ENCODE data around the gene GLS.

GLS gene

DNA sequence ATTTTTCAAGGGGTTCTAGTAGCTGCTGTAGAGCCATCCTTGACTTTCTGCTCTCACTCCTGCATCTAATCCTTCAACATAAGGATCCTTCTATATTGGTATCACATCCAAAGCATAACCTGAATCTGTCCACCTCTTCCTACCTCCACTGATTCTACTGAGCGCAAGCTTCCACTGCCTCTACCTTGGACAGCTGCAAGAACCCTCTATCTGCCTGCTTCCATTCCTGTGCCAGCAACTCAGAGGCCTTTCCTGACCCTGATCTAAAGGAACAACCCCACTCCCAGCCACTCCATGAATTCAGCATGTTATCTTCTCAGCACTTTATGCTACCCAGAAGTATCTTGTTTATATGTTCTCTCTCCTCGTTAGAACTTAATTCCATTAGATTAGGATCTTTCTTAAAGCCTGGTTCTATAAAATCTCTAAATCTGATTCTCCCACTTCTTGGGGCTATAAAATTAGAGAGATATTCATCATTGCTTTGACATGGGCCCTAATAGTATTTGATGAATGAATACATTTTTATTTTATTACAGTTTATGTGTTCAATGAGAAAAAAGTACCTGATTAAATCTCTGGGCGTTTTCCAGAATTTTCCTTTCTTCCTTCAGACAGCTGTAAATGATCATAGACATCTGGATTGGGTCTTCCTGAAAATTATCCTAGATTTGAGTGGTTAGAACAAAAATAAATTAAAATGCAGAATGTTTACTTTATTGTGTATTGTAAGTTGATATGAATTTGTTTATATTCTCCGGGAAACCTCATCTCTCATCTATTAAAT is 126.6 kb downstream of the GLS start:
- TF ChIP-seq, protein P1, sequence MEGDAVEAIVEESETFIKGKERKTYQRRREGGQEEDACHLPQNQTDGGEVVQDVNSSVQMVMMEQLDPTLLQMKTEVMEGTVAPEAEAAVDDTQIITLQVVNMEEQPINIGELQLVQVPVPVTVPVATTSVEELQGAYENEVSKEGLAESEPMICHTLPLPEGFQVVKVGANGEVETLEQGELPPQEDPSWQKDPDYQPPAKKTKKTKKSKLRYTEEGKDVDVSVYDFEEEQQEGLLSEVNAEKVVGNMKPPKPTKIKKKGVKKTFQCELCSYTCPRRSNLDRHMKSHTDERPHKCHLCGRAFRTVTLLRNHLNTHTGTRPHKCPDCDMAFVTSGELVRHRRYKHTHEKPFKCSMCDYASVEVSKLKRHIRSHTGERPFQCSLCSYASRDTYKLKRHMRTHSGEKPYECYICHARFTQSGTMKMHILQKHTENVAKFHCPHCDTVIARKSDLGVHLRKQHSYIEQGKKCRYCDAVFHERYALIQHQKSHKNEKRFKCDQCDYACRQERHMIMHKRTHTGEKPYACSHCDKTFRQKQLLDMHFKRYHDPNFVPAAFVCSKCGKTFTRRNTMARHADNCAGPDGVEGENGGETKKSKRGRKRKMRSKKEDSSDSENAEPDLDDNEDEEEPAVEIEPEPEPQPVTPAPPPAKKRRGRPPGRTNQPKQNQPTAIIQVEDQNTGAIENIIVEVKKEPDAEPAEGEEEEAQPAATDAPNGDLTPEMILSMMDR (IDR thresholded peaks at IDR 0.05; ENCODE audit: insufficient read depth, low read length): no peak
- TF ChIP-seq POLR2AphosphoS5 (IDR thresholded peaks at IDR 0.05; ENCODE audit: low read depth): no peak
- TF ChIP-seq, protein P2, sequence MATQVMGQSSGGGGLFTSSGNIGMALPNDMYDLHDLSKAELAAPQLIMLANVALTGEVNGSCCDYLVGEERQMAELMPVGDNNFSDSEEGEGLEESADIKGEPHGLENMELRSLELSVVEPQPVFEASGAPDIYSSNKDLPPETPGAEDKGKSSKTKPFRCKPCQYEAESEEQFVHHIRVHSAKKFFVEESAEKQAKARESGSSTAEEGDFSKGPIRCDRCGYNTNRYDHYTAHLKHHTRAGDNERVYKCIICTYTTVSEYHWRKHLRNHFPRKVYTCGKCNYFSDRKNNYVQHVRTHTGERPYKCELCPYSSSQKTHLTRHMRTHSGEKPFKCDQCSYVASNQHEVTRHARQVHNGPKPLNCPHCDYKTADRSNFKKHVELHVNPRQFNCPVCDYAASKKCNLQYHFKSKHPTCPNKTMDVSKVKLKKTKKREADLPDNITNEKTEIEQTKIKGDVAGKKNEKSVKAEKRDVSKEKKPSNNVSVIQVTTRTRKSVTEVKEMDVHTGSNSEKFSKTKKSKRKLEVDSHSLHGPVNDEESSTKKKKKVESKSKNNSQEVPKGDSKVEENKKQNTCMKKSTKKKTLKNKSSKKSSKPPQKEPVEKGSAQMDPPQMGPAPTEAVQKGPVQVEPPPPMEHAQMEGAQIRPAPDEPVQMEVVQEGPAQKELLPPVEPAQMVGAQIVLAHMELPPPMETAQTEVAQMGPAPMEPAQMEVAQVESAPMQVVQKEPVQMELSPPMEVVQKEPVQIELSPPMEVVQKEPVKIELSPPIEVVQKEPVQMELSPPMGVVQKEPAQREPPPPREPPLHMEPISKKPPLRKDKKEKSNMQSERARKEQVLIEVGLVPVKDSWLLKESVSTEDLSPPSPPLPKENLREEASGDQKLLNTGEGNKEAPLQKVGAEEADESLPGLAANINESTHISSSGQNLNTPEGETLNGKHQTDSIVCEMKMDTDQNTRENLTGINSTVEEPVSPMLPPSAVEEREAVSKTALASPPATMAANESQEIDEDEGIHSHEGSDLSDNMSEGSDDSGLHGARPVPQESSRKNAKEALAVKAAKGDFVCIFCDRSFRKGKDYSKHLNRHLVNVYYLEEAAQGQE (IDR thresholded peaks at IDR 0.05; ENCODE audit: insufficient replicate concordance, low read depth): peak; percentile 53
- no peak for TF ChIP-seq SPI1 (IDR thresholded peaks at IDR 0.05; ENCODE audit: borderline replicate concordance, low read depth)
- TF ChIP-seq GABPA (IDR thresholded peaks at IDR 0.05; ENCODE audit: low read depth): no peak
- H3K4me3 ChIP-seq (replicated peaks; ENCODE audit: insufficient read depth, low read length): no peak overlapping the region
- H3K27ac ChIP-seq (replicated peaks): no peak overlapping the region
- no peaks in the 10 kb centered on the region for H3K27me3 ChIP-seq (ENCODE audit: insufficient read depth, poor library complexity, severe bottlenecking)
- no peak for DNase-seq (ENCODE audit: low read depth in 1 of 2, low spot score in 1 of 2)

DNA sequence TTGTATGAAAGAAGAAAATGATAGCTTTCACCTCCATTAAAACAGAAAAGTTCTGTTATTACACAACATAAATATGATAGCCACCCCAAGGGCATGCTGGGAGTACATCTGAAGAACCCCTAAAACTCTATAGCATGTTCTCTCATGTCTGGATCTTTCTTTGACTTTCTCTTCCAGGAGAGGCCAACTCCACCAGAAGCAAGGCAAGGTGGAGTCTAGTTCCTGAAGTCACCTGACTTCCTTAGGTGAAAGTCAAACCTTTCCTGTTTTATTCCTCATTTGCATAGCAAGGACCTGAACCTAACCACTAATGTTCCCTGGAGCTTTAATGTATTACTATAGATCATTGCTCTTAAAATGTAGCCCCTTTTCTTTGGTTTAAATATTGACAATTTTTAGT is 127.7 kb downstream of the GLS start:
- H3K27ac ChIP-seq (replicated peaks): no peak overlapping the region
- no peak overlapping the region for H3K4me3 ChIP-seq (replicated peaks; ENCODE audit: insufficient read depth, low read length)
- no peak for DNase-seq (ENCODE audit: low read depth in 1 of 2, low spot score in 1 of 2)
- TF ChIP-seq GABPA (IDR thresholded peaks at IDR 0.05; ENCODE audit: low read depth) (no peak), POLR2AphosphoS5 (IDR thresholded peaks at IDR 0.05; ENCODE audit: low read depth) (no peak), SPI1 (IDR thresholded peaks at IDR 0.05; ENCODE audit: borderline replicate concordance, low read depth) (no peak)
- TF ChIP-seq, protein P1 (IDR thresholded peaks at IDR 0.05; ENCODE audit: insufficient read depth, low read length): no peak
- TF ChIP-seq, protein P2 (IDR thresholded peaks at IDR 0.05; ENCODE audit: insufficient replicate concordance, low read depth): no peak
- H3K27me3 ChIP-seq (ENCODE audit: insufficient read depth, poor library complexity, severe bottlenecking): no peaks in the 10 kb centered on the region

DNA sequence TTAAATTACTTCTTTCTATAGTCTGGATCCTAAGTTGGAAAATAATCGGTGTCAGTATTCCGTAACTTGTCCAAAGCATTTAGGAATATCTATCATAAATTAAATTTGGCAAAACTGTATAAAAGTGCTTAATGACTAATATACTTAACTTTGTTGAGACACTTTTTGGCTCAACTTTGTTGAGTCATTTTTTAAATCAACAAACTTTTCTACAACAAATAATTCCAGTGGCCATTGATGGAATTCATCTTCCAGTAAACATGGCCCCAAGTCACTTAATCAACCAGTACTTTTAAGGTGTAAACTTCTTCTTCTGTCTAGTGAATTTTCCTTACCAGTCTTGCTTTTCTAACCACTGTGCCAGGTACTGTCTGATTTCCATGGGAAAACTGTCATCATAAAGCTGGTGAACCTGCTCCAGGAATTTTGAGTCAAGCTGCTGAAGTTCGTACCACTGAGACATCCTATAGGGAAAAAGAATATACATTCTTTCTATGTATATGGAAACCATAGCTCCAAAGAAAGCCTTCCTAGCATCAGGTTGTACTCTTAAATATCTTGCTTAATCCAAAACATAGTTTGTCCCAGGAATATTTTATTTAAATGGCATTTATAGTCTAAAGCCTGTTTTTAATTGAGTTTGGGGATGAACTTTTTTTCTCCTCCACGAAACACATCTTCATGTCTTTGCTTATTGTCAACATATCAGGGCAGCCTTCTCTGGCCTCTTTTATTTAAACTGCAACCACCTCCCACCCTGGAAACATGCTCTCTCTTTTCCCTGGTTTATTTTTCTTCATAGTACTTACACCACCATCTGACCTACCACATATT is 129.1 kb downstream of the GLS start:
- Histone ChIP-seq H3K27ac (replicated peaks) (no peak overlapping the region), H3K4me3 (replicated peaks; ENCODE audit: insufficient read depth, low read length) (no peak overlapping the region), H3K27me3 (ENCODE audit: insufficient read depth, poor library complexity, severe bottlenecking) (no peaks in the 10 kb centered on the region)
- TF ChIP-seq GABPA (IDR thresholded peaks at IDR 0.05; ENCODE audit: low read depth) (no peak), POLR2AphosphoS5 (IDR thresholded peaks at IDR 0.05; ENCODE audit: low read depth) (no peak), SPI1 (IDR thresholded peaks at IDR 0.05; ENCODE audit: borderline replicate concordance, low read depth) (no peak)
- TF ChIP-seq, protein P1 (IDR thresholded peaks at IDR 0.05; ENCODE audit: insufficient read depth, low read length): no peak
- TF ChIP-seq, protein P2 (IDR thresholded peaks at IDR 0.05; ENCODE audit: insufficient replicate concordance, low read depth): no peak
- no peak for DNase-seq (ENCODE audit: low read depth in 1 of 2, low spot score in 1 of 2)
